Osteocyte (in vitro differentiated cells): ENCODE measurements around the gene NRP2. TPM values are rescaled to one million over a fixed set of nuclear protein-coding genes. Genes with fewer than 3 reads are reported as not detected.

Experiments used
- DNase-seq: peaks from one replicate; pipeline ENCODE4 v3.0.0; 2021; ENCODE audit warnings: mixed read lengths; ENCODE audit not compliant: unreplicated experiment; ENCODE audit errors: extremely low spot score
- H3K27ac Mint-ChIP-seq: one replicate; pipeline ENCODE4 v1.8.0; 2021; ENCODE audit warnings: mild to moderate bottlenecking, mixed read lengths; ENCODE audit not compliant: unreplicated experiment
- H3K27me3 Mint-ChIP-seq: one replicate; pipeline ENCODE4 v1.8.0; 2021; ENCODE audit warnings: mixed read lengths; ENCODE audit not compliant: unreplicated experiment
- H3K36me3 Mint-ChIP-seq: one replicate; pipeline ENCODE4 v1.8.0; 2021; ENCODE audit warnings: mixed read lengths; ENCODE audit not compliant: unreplicated experiment
- H3K4me1 Mint-ChIP-seq: one replicate; pipeline ENCODE4 v1.8.0; 2021; ENCODE audit warnings: mixed read lengths; ENCODE audit not compliant: unreplicated experiment
- H3K4me3 Mint-ChIP-seq: one replicate; pipeline ENCODE4 v1.8.0; 2021; ENCODE audit warnings: mild to moderate bottlenecking, moderate library complexity, mixed read lengths; ENCODE audit not compliant: unreplicated experiment
- H3K9me3 Mint-ChIP-seq: one replicate; pipeline ENCODE4 v1.8.0; 2021; ENCODE audit warnings: mixed read lengths; ENCODE audit not compliant: unreplicated experiment
- CTCF ChIP-seq: fragments of 200-600 bp; sonication (generic); IDR thresholded peaks from 2 replicates; pipeline ENCODE4 v1.5.0; 2021; ENCODE audit warnings: antibody characterized with exemption, mild to moderate bottlenecking, moderate library complexity
- total RNA-seq: library from RNA; stranded (reverse); gene quantifications from 2 replicates; pipeline ENCODE4 v1.2.1, GENCODE V29; 2021

Gene NRP2
- total RNA-seq, 1 donor from 2014 or later: 52.4 TPM

DNA sequence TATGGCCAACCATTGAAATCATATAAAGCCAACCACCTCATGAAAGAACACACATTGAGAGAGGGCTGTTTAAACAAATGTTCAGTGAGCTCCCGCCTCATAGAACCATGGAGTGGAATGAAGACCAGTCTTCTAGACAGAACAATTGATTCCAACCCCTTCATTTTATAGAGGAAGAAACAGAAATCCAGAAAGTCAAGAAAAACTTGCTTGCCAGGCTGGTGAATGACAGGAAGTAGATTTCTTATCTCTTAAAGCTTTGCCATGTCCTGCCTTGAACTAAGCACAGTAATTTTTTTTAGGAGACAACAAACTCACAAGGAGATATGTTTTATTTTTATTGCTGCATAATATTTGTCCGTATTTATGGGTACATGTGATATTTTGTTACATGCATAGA lies 16.5 kb upstream of the NRP2 start:
- H3K36me3 Mint-ChIP-seq: no peaks in the 10 kb centered on the region
- TF ChIP-seq CTCF: no peak
- no peaks in the 10 kb centered on the region for H3K27me3 Mint-ChIP-seq
- DNase-seq: no peak
- no peak overlapping the region for H3K27ac Mint-ChIP-seq
- peaks cover 5% of the 10 kb centered on the region for H3K9me3 Mint-ChIP-seq
- no peak overlapping the region for H3K4me3 Mint-ChIP-seq
- peaks cover 8% of the 10 kb centered on the region for H3K4me1 Mint-ChIP-seq

- H3K36me3 Mint-ChIP-seq: no peaks in the 10 kb centered on the region
- peaks cover 5% of the 10 kb centered on the region for H3K4me1 Mint-ChIP-seq
- H3K9me3 Mint-ChIP-seq: peaks cover 5% of the 10 kb centered on the region
- no peaks in the 10 kb centered on the region for H3K27me3 Mint-ChIP-seq
- no peak for DNase-seq
- TF ChIP-seq CTCF: no peak
- H3K27ac Mint-ChIP-seq: no peak overlapping the region
- H3K4me3 Mint-ChIP-seq: no peak overlapping the region
Observed at GRCh38 chr2:205670292-205670691, 12.0 kb upstream of the NRP2 start.

DNA sequence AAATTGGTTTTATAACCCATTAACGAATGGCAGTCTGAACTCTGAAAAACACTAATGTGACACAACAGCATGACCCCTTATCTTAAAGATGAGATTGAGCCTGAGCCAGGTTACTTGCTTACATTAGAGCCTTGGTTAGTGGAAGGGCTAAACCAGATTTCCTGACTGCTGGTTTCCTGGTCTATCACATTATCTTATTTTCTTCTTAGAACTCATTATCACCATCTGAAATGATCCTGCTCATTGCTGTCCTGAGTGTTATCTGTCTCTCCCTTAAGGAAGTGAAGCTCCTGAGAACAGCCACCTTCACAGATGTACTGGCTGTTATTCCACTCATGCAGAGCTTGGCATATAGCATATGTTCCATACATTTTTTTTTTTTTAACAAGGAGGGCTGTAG lies 9.0 kb upstream of the NRP2 start:
- Mint-ChIP-seq H3K27me3 (no peaks in the 10 kb centered on the region), H3K4me3 (no peak overlapping the region), H3K9me3 (no peaks in the 10 kb centered on the region), H3K4me1 (peaks cover 5% of the 10 kb centered on the region), H3K36me3 (no peaks in the 10 kb centered on the region), H3K27ac (no peak overlapping the region)
- DNase-seq: no peak
- no peak for TF ChIP-seq CTCF

GRCh38 chr2:205675861-205676516 lies 6.3 kb upstream of the NRP2 start:
- Mint-ChIP-seq H3K4me3 (no peak overlapping the region), H3K4me1 (peaks cover 14% of the 10 kb centered on the region), H3K27me3 (no peaks in the 10 kb centered on the region), H3K27ac (no peak overlapping the region), H3K9me3 (no peaks in the 10 kb centered on the region), H3K36me3 (no peaks in the 10 kb centered on the region)
- no peak for DNase-seq
- peak; percentile 88 for TF ChIP-seq CTCF

- H3K4me1 Mint-ChIP-seq: peaks cover 28% of the 10 kb centered on the region
- no peak overlapping the region for H3K4me3 Mint-ChIP-seq
- DNase-seq: no peak
- TF ChIP-seq CTCF: no peak
- no peak overlapping the region for H3K27ac Mint-ChIP-seq
- H3K27me3 Mint-ChIP-seq: no peaks in the 10 kb centered on the region
- H3K36me3 Mint-ChIP-seq: no peaks in the 10 kb centered on the region
- H3K9me3 Mint-ChIP-seq: no peaks in the 10 kb centered on the region
Observed at GRCh38 chr2:205678541-205679142, 3.7 kb upstream of the NRP2 start.
